ENCODE data around the gene GPR161. TPM values are rescaled to one million over a fixed set of nuclear protein-coding genes. Genes with fewer than 3 reads are reported as not detected.
"Not testable (repeated sequence)": the region's sequence is repeated elsewhere in the genome, so short reads cannot be mapped to it uniquely, and the experiment has no call there.

GPR161 gene
- total RNA-seq, 1 donor from 2014 or later: 2.8 TPM

- Histone ChIP-seq H3K4me1 (peaks cover 52% of the 10 kb centered on the region), H3K27me3 (ENCODE audit: low read depth) (no peaks in the 10 kb centered on the region), H3K4me3 (no peak overlapping the region), H3K36me3 (peaks cover 39% of the 10 kb centered on the region), H3K27ac (replicated peaks) (peak overlapping the region; percentile 80), H3K9me3 (replicated peaks) (no peaks in the 10 kb centered on the region)
- no peak for TF ChIP-seq CTCF (IDR thresholded peaks at IDR 0.05; ENCODE audit: borderline replicate concordance)
- no peak for DNase-seq
- intact Hi-C loops (cut with micrococcal nuclease): no loop called here
These were observed 57.0 kb downstream of the GPR161 start for GRCh38 chr1:168079761-168080160.

- no peak for TF ChIP-seq CTCF (IDR thresholded peaks at IDR 0.05; ENCODE audit: borderline replicate concordance)
- Histone ChIP-seq H3K27ac (replicated peaks) (no peak overlapping the region), H3K36me3 (peaks cover 93% of the 10 kb centered on the region), H3K27me3 (ENCODE audit: low read depth) (no peaks in the 10 kb centered on the region), H3K4me3 (no peak overlapping the region), H3K4me1 (no peaks in the 10 kb centered on the region), H3K9me3 (replicated peaks) (no peaks in the 10 kb centered on the region)
- intact Hi-C loops (cut with micrococcal nuclease): no loop called here
- DNase-seq: no peak
These were observed 67.3 kb downstream of the GPR161 start for GRCh38 chr1:168069384-168069783.

GRCh38 chr1:168065506-168065905, 71.2 kb downstream of the GPR161 start:
- Histone ChIP-seq H3K27ac (replicated peaks) (no peak overlapping the region), H3K4me3 (no peak overlapping the region), H3K4me1 (no peaks in the 10 kb centered on the region), H3K36me3 (peaks cover 67% of the 10 kb centered on the region), H3K27me3 (ENCODE audit: low read depth) (no peaks in the 10 kb centered on the region), H3K9me3 (replicated peaks) (no peaks in the 10 kb centered on the region)
- DNase-seq: no peak
- no peak for TF ChIP-seq CTCF (IDR thresholded peaks at IDR 0.05; ENCODE audit: borderline replicate concordance)
- intact Hi-C loops (cut with micrococcal nuclease): no loop called here

- Histone ChIP-seq H3K27me3 (ENCODE audit: low read depth) (no peaks in the 10 kb centered on the region), H3K27ac (replicated peaks) (no peak overlapping the region), H3K4me3 (no peak overlapping the region), H3K4me1 (no peaks in the 10 kb centered on the region), H3K36me3 (peaks cover 60% of the 10 kb centered on the region), H3K9me3 (replicated peaks) (no peaks in the 10 kb centered on the region)
- no peak for TF ChIP-seq CTCF (IDR thresholded peaks at IDR 0.05; ENCODE audit: borderline replicate concordance)
- DNase-seq: no peak
- intact Hi-C loops (cut with micrococcal nuclease): no loop called here
These were observed 72.5 kb downstream of the GPR161 start for GRCh38 chr1:168064216-168064615.

DNA sequence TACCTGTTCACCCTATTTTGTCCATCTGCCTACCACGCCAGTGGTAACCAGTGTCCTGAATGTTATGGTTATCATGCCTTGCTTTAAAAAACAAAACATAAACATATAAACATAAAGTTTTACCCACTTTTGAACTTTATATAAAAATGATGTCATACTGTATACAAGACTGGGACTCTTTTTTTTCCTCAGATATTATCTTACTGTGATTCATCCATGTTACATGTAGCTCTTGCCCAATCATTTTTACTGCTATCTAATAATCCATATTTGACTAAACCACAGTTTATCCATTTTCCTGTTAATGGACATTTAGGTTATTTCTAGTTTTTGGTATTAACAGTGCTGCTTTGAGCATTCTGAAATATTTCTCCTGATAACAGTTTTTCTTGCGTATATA, 78.8 kb downstream of the GPR161 start:
- intact Hi-C loops (cut with micrococcal nuclease): no loop called here
- no peaks in the 10 kb centered on the region for H3K9me3 ChIP-seq (replicated peaks)
- peaks cover 20% of the 10 kb centered on the region for H3K4me1 ChIP-seq
- no peak for DNase-seq
- H3K36me3 ChIP-seq: peaks cover 6% of the 10 kb centered on the region
- no peaks in the 10 kb centered on the region for H3K27me3 ChIP-seq (ENCODE audit: low read depth)
- no peak for TF ChIP-seq CTCF (IDR thresholded peaks at IDR 0.05; ENCODE audit: borderline replicate concordance)
- H3K27ac ChIP-seq (replicated peaks): no peak overlapping the region
- no peak overlapping the region for H3K4me3 ChIP-seq

GRCh38 chr1:168057355-168057754, 79.4 kb downstream of the GPR161 start:
- DNase-seq: no peak
- TF ChIP-seq CTCF (IDR thresholded peaks at IDR 0.05; ENCODE audit: borderline replicate concordance): no peak
- no peaks in the 10 kb centered on the region for H3K27me3 ChIP-seq (ENCODE audit: low read depth)
- intact Hi-C loops (cut with micrococcal nuclease): no loop called here
- peaks cover 25% of the 10 kb centered on the region for H3K4me1 ChIP-seq
- H3K36me3 ChIP-seq: peaks cover 6% of the 10 kb centered on the region
- H3K4me3 ChIP-seq: no peak overlapping the region
- H3K9me3 ChIP-seq (replicated peaks): no peaks in the 10 kb centered on the region
- no peak overlapping the region for H3K27ac ChIP-seq (replicated peaks)

- intact Hi-C loops (cut with micrococcal nuclease); DNase-seq; H3K27me3 ChIP-seq (ENCODE audit: low read depth); H3K4me3 ChIP-seq; H3K36me3 ChIP-seq; H3K27ac ChIP-seq (replicated peaks); H3K9me3 ChIP-seq (replicated peaks): not testable (repeated sequence)
- H3K4me1 ChIP-seq: peaks cover 32% of the 10 kb centered on the region
These were observed 80.6 kb downstream of the GPR161 start for GRCh38 chr1:168056152-168056551.

Measured in left ventricle myocardium inferior (tissue), 1 donor.